ENCODE results near the gene VTCN1.
"Not testable (repeated sequence)": the region's sequence is repeated elsewhere in the genome, so short reads cannot be mapped to it uniquely, and the experiment has no call there.

The VTCN1 gene

DNA sequence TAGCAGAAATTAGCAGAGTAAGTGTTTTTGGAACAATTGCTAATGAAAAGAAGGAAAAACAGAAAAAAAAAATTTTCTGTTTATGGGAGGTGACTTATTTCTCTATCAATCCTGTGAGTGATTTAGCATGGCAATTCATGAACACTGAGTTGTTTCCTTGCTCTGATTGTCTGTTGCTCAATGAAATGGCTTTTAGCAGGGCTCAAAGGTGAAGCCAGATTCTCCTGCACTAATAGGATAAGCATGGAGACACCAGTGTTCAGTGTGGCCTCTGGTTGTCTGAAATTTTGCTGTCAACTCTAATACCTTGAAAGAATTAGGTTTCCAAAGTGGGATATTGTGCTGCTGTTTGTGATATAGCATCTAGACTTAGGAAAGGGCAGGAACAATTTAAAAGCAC lies 105.0 kb downstream of the VTCN1 start:
- no peak for TF ChIP-seq EZH2phosphoT487 (IDR thresholded peaks at IDR 0.05; ENCODE audit: borderline replicate concordance, low read length)
- TF ChIP-seq, protein P1, sequence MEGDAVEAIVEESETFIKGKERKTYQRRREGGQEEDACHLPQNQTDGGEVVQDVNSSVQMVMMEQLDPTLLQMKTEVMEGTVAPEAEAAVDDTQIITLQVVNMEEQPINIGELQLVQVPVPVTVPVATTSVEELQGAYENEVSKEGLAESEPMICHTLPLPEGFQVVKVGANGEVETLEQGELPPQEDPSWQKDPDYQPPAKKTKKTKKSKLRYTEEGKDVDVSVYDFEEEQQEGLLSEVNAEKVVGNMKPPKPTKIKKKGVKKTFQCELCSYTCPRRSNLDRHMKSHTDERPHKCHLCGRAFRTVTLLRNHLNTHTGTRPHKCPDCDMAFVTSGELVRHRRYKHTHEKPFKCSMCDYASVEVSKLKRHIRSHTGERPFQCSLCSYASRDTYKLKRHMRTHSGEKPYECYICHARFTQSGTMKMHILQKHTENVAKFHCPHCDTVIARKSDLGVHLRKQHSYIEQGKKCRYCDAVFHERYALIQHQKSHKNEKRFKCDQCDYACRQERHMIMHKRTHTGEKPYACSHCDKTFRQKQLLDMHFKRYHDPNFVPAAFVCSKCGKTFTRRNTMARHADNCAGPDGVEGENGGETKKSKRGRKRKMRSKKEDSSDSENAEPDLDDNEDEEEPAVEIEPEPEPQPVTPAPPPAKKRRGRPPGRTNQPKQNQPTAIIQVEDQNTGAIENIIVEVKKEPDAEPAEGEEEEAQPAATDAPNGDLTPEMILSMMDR (IDR thresholded peaks at IDR 0.05; ENCODE audit: low read depth, low read length, poor library complexity, severe bottlenecking): no peak
- Histone ChIP-seq H3K27ac (ENCODE audit: low read depth, low read length) (no peak overlapping the region), H3K79me2 (ENCODE audit: control insufficient read depth, low read length) (no peaks in the 10 kb centered on the region), H4K20me1 (ENCODE audit: control insufficient read depth, insufficient read depth, low read depth, low read length) (no peaks in the 10 kb centered on the region), H3K4me3 (ENCODE audit: low read length) (no peak overlapping the region), H3K4me2 (ENCODE audit: low read length) (no peak overlapping the region), H3K27me3 (ENCODE audit: control insufficient read depth, low read length) (no peaks in the 10 kb centered on the region), H3K9me2 (replicated peaks; ENCODE audit: control insufficient read depth, low read length) (no peaks in the 10 kb centered on the region), H3F3A (ENCODE audit: control insufficient read depth, insufficient read depth) (no peaks in the 10 kb centered on the region), H3K4me1 (ENCODE audit: control insufficient read depth, low read length) (no peaks in the 10 kb centered on the region), H3K36me3 (ENCODE audit: control insufficient read depth, low read length) (peaks cover 43% of the 10 kb centered on the region), H3K9me3 (ENCODE audit: control insufficient read depth, insufficient read depth, low read length) (no peaks in the 10 kb centered on the region)

- peaks cover 50% of the 10 kb centered on the region for H3K36me3 ChIP-seq (ENCODE audit: control insufficient read depth, low read length)
- no peaks in the 10 kb centered on the region for H3F3A ChIP-seq (ENCODE audit: control insufficient read depth, insufficient read depth)
- H3K4me2 ChIP-seq (ENCODE audit: low read length): no peak overlapping the region
- no peaks in the 10 kb centered on the region for H3K9me2 ChIP-seq (replicated peaks; ENCODE audit: control insufficient read depth, low read length)
- TF ChIP-seq, protein P1 (IDR thresholded peaks at IDR 0.05; ENCODE audit: low read depth, low read length, poor library complexity, severe bottlenecking): no peak
- TF ChIP-seq EZH2phosphoT487 (IDR thresholded peaks at IDR 0.05; ENCODE audit: borderline replicate concordance, low read length): no peak
- no peaks in the 10 kb centered on the region for H3K79me2 ChIP-seq (ENCODE audit: control insufficient read depth, low read length)
- H4K20me1 ChIP-seq (ENCODE audit: control insufficient read depth, insufficient read depth, low read depth, low read length): no peaks in the 10 kb centered on the region
- no peaks in the 10 kb centered on the region for H3K4me1 ChIP-seq (ENCODE audit: control insufficient read depth, low read length)
- H3K4me3 ChIP-seq (ENCODE audit: low read length): no peak overlapping the region
- H3K9me3 ChIP-seq (ENCODE audit: control insufficient read depth, insufficient read depth, low read length): no peaks in the 10 kb centered on the region
- no peaks in the 10 kb centered on the region for H3K27me3 ChIP-seq (ENCODE audit: control insufficient read depth, low read length)
- H3K27ac ChIP-seq (ENCODE audit: low read depth, low read length): no peak overlapping the region
Observed at GRCh38 chr1:117104986-117105385, 105.7 kb downstream of the VTCN1 start.

- not testable (repeated sequence) for H4K20me1 ChIP-seq (ENCODE audit: control insufficient read depth, insufficient read depth, low read depth, low read length); H3K4me2 ChIP-seq (ENCODE audit: low read length); H3K4me3 ChIP-seq (ENCODE audit: low read length); H3F3A ChIP-seq (ENCODE audit: control insufficient read depth, insufficient read depth); H3K79me2 ChIP-seq (ENCODE audit: control insufficient read depth, low read length); H3K4me1 ChIP-seq (ENCODE audit: control insufficient read depth, low read length); H3K9me2 ChIP-seq (replicated peaks; ENCODE audit: control insufficient read depth, low read length); H3K9me3 ChIP-seq (ENCODE audit: control insufficient read depth, insufficient read depth, low read length); H3K27me3 ChIP-seq (ENCODE audit: control insufficient read depth, low read length); H3K27ac ChIP-seq (ENCODE audit: low read depth, low read length)
- peaks cover 81% of the 10 kb centered on the region for H3K36me3 ChIP-seq (ENCODE audit: control insufficient read depth, low read length)
Observed at GRCh38 chr1:117101858-117102257, 108.9 kb downstream of the VTCN1 start.

DNA sequence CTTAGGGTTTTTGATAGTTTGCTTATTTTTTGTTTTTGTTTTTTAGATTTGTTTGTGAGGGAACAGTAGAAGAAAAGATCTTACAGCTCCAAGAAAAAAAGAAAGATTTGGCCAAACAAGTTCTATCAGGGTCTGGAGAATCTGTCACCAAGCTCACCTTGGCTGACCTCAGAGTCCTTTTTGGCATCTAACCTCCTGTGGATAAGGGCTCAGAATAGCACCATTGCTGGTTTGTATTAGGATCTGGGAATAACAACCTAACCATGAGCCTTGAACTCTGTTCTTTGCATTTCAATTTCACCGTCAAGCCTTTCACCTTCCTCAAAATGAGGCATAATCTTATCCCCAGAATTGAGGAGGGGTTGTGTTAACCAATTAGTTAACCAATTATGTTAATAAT lies 109.4 kb downstream of the VTCN1 start:
- H3K9me2 ChIP-seq (replicated peaks; ENCODE audit: control insufficient read depth, low read length): no peaks in the 10 kb centered on the region
- H3K36me3 ChIP-seq (ENCODE audit: control insufficient read depth, low read length): peaks cover 86% of the 10 kb centered on the region
- no peaks in the 10 kb centered on the region for H3K27me3 ChIP-seq (ENCODE audit: control insufficient read depth, low read length)
- H3F3A ChIP-seq (ENCODE audit: control insufficient read depth, insufficient read depth): no peaks in the 10 kb centered on the region
- H3K4me1 ChIP-seq (ENCODE audit: control insufficient read depth, low read length): no peaks in the 10 kb centered on the region
- H3K9me3 ChIP-seq (ENCODE audit: control insufficient read depth, insufficient read depth, low read length): no peaks in the 10 kb centered on the region
- no peaks in the 10 kb centered on the region for H3K79me2 ChIP-seq (ENCODE audit: control insufficient read depth, low read length)
- TF ChIP-seq, protein P1 (IDR thresholded peaks at IDR 0.05; ENCODE audit: low read depth, low read length, poor library complexity, severe bottlenecking): no peak
- TF ChIP-seq EZH2phosphoT487 (IDR thresholded peaks at IDR 0.05; ENCODE audit: borderline replicate concordance, low read length): no peak
- H3K4me2 ChIP-seq (ENCODE audit: low read length): no peak overlapping the region
- no peak overlapping the region for H3K27ac ChIP-seq (ENCODE audit: low read depth, low read length)
- no peak overlapping the region for H3K4me3 ChIP-seq (ENCODE audit: low read length)
- no peaks in the 10 kb centered on the region for H4K20me1 ChIP-seq (ENCODE audit: control insufficient read depth, insufficient read depth, low read depth, low read length)

All from DOHH2 (cell line).